AG20443 (cell line): Measurements from ENCODE around the gene SEC16B.

Source experiments
- DNase-seq: peaks from one replicate; pipeline ENCODE4 v3.0.0; 2012; ENCODE audit warnings: low spot score, mixed read lengths

The SEC16B gene

GRCh38 chr1:177902266-177902665 is 67.6 kb downstream of the SEC16B start:
- DNase-seq, result no peak

GRCh38 chr1:177897998-177898654 is 71.7 kb downstream of the SEC16B start:
- DNase-seq, result no peak

DNA sequence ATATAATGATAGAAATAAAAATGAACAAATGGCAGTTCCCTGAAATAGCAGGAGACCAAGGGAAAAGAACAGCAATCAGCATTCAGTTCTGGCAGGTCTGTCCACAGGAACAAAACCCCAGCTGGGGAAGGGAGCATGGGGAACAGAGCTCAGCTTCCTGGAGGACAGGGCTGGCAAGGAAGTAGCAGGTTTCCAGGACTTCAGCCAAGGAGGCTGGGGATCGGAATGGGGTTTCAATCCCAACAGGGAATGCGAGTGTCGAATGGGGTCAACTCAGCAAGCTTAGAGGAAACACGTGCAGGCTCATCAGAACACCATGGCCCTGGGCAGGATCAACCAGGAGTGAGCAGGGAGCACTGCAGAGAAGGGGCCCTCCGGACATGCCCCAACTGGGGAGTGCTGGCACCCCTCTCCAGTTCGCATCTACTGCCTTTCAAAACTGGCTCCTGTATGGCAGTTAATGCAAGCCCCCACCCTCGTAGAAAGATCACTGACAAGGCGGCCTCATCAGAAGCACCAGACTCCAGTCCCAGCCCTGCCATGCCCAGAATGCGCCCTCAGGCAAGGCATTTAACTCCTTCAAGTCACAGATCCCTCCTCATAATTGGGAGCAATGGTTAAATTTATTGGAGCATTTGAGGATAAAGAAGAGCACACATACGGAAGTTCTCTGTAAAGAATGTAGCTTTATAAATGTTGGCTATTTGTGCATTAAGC is 72.4 kb downstream of the SEC16B start:
- no peak for DNase-seq
